HCT116 (cell line): Measurements from ENCODE around the gene RAD51D. TPM values are rescaled to one million over a fixed set of nuclear protein-coding genes. Genes with fewer than 3 reads are reported as not detected.

Experiments used
- ATAC-seq: fragments of 200-7000 bp; cut with Tn5 transposase; 2 replicates; pipeline ENCODE4 v1.9.1; 2020; ENCODE audit warnings: mild to moderate bottlenecking, moderate library complexity
- BruUV-seq: library from RNA; stranded (reverse); fragments of 400-500 nt; replicated peaks from 2 replicates; lab custom pipeline; 2021; lab: Mats Ljungman, UMichigan
- CTCF ChIA-PET: fragments of 300-600 bp; sonication (Branson Sonifier 250); formaldehyde crosslinking; loops from one replicate; lab custom pipeline; 2021; ENCODE audit warnings: antibody characterized with exemption; lab: Charles Lee
- POLR2A ChIA-PET: fragments of 300-600, 350-600 bp; sonication (Branson Sonifier 250); formaldehyde crosslinking; loops from one replicate; lab custom pipeline; 2021; ENCODE audit warnings: antibody characterized with exemption; lab: Charles Lee
- RAD21 ChIA-PET, 2 experiments: fragments of 300-600 bp; sonication (Branson Sonifier 250); formaldehyde crosslinking; loops; one replicate each; lab custom pipeline; 2023; ENCODE audit warnings: low total read pairs in 2 of 2; ENCODE audit not compliant: uncharacterized antibody in 2 of 2, unreplicated experiment in 2 of 2, low non-redundant PET in 1 of 2; lab: Charles Lee
- DNase-seq: peaks from one replicate; pipeline ENCODE4 v3.0.0-alpha.2; 2010; ENCODE audit warnings: low read depth, low spot score
- H2AFZ ChIP-seq: fragments of 200-600 bp; shearing (Covaris generic), sonication (generic); 2 replicates; pipeline ENCODE4 v1.6.1; 2017; ENCODE audit warnings: low read depth, mixed run types, mixed read lengths, antibody characterized with exemption, low read length; ENCODE audit not compliant: poor library complexity, severe bottlenecking
- H3K27ac ChIP-seq: 2 replicates; pipeline ENCODE4 v1.5.1; 2012; ENCODE audit warnings: low read depth, low read length
- H3K27me3 ChIP-seq: fragments of 200-600 bp; sonication (generic); 2 replicates; pipeline ENCODE4 v1.6.1; 2016; ENCODE audit warnings: mixed run types, low read length, mixed read lengths; ENCODE audit not compliant: insufficient read depth
- H3K36me3 ChIP-seq, 2 experiments: fragments of 200-500 bp in 1 of 2; fragments of 200-600 bp in 1 of 2; sonication (Bioruptor generic) in 1 of 2; sonication (generic) in 1 of 2; 2 replicates each; pipeline versions ENCODE4 v1.5.1 to v1.6.1; 2014 to 2016; ENCODE audit warnings: low read length in 2 of 2, inconsistent platforms in 1 of 2, mixed read lengths in 1 of 2, mixed run types in 1 of 2; ENCODE audit not compliant: insufficient read depth in 2 of 2, control insufficient read depth in 1 of 2
- H3K4me1 ChIP-seq, 2 experiments: fragments of 200-600 bp in 1 of 2; sonication (generic) in 1 of 2; 2 replicates each; pipeline versions ENCODE4 v1.5.1 to v1.6.1; 2012 to 2017; ENCODE audit warnings: low read length in 2 of 2, inconsistent platforms in 1 of 2, mild to moderate bottlenecking in 1 of 2, mixed read lengths in 1 of 2, mixed run types in 1 of 2, moderate library complexity in 1 of 2; ENCODE audit not compliant: insufficient read depth in 2 of 2, control insufficient read depth in 1 of 2
- H3K4me2 ChIP-seq: fragments of 200-600 bp; sonication (generic); 2 replicates; pipeline ENCODE4 v1.6.1; 2017; ENCODE audit warnings: mixed run types, low read length, mixed read lengths
- H3K4me3 ChIP-seq, 2 experiments: fragments of 200-600 bp in 1 of 2; sonication (generic) in 1 of 2; replicated peaks in 1 of 2; 2 replicates each; pipeline ENCODE4 v1.5.1; 2011 to 2016; ENCODE audit warnings: low read length in 2 of 2, control low read depth in 1 of 2, low read depth in 1 of 2, mild to moderate bottlenecking in 1 of 2, mixed read lengths in 1 of 2, mixed run types in 1 of 2
- H3K79me2 ChIP-seq: fragments of 200-600 bp; sonication (generic); 2 replicates; pipeline ENCODE4 v1.6.1; 2017; ENCODE audit warnings: mild to moderate bottlenecking, mixed run types, low read length, moderate library complexity, mixed read lengths; ENCODE audit not compliant: insufficient read depth
- H3K9ac ChIP-seq: fragments of 200-600 bp; sonication (generic); 2 replicates; pipeline ENCODE4 v1.6.1; 2016; ENCODE audit warnings: low read length, mixed read lengths
- H3K9me2 ChIP-seq: fragments of 200-600 bp; sonication (generic), shearing (Covaris generic); 2 replicates; pipeline ENCODE4 v1.6.1; 2017; ENCODE audit warnings: mixed run types, mild to moderate bottlenecking, moderate library complexity; ENCODE audit not compliant: insufficient read depth
- H3K9me3 ChIP-seq, 2 experiments: fragments of 200-500 bp in 1 of 2; fragments of 200-600 bp in 1 of 2; sonication (Bioruptor generic) in 1 of 2; sonication (generic) in 1 of 2; 2 replicates each; pipeline ENCODE4 v1.6.1; 2014 to 2017; ENCODE audit warnings: low read length in 2 of 2, mixed read lengths in 2 of 2, inconsistent platforms in 1 of 2, low read depth in 1 of 2, mild to moderate bottlenecking in 1 of 2, mixed run types in 1 of 2, moderate library complexity in 1 of 2; ENCODE audit not compliant: control insufficient read depth in 1 of 2, insufficient read depth in 1 of 2
- H4K20me1 ChIP-seq: fragments of 200-600 bp; sonication (generic), shearing (Covaris generic); 2 replicates; pipeline ENCODE4 v1.6.1; 2017; ENCODE audit warnings: mixed run types, mild to moderate bottlenecking, moderate library complexity; ENCODE audit not compliant: insufficient read depth
- ATF3 ChIP-seq: IDR thresholded peaks from 2 replicates; pipeline ENCODE4 v1.6.1; 2012
- CBX3 ChIP-seq: IDR thresholded peaks from 2 replicates; pipeline ENCODE4 v1.6.1; 2012; ENCODE audit warnings: low read depth
- CTCF ChIP-seq, 3 experiments: fragments of 200-600 bp in 1 of 3; sonication (generic) in 1 of 3; IDR thresholded peaks in 2 of 3; conservative IDR thresholded peaks in 1 of 3; 2 replicates each; pipeline ENCODE4 v1.5.1; 2012 to 2017; ENCODE audit warnings: low read depth in 2 of 3, low read length in 2 of 3, antibody characterized with exemption in 1 of 3, borderline replicate concordance in 1 of 3, control low read depth in 1 of 3, mild to moderate bottlenecking in 1 of 3, mixed read lengths in 1 of 3, mixed run types in 1 of 3, moderate library complexity in 1 of 3; ENCODE audit not compliant: insufficient read depth in 1 of 3
- EZH2 ChIP-seq: fragments of 200-600 bp; sonication (generic); IDR thresholded peaks from 2 replicates; pipeline ENCODE4 v1.6.1; 2017; ENCODE audit warnings: antibody characterized with exemption, mixed run types
- EZH2phosphoT487 ChIP-seq: fragments of 200-600 bp; IDR thresholded peaks from 2 replicates; pipeline ENCODE4 v1.6.1; 2018; ENCODE audit warnings: antibody characterized with exemption, borderline replicate concordance
- POLR2A ChIP-seq: IDR thresholded peaks from 2 replicates; pipeline ENCODE4 v1.7.0; 2011; ENCODE audit warnings: borderline replicate concordance; ENCODE audit not compliant: insufficient read depth, insufficient read length; ENCODE audit errors: extremely low read depth
- POLR2AphosphoS5 ChIP-seq: IDR thresholded peaks from 2 replicates; pipeline ENCODE4 v1.6.1; 2011; ENCODE audit warnings: mild to moderate bottlenecking, low read depth, low read length, moderate library complexity
- SP1 ChIP-seq: IDR thresholded peaks from 2 replicates; pipeline ENCODE4 v1.6.1; 2012; ENCODE audit warnings: low read depth
- TCF7L2 ChIP-seq: IDR thresholded peaks from 2 replicates; pipeline ENCODE4 v1.7.0; 2011; ENCODE audit warnings: borderline replicate concordance, inconsistent platforms; ENCODE audit not compliant: insufficient read depth, insufficient read length; ENCODE audit errors: extremely low read depth
- ZFX ChIP-seq: fragments of 450-650 bp; IDR thresholded peaks from 2 replicates; pipeline ENCODE4 v1.6.1; 2017
- intact Hi-C: fragments of 100-400 bp; cut with micrococcal nuclease; formaldehyde crosslinking; loops from 2 replicates; pipeline ENCODE4 v1.10.0; 2022
- total RNA-seq: library from RNA; stranded (reverse); gene quantifications from one replicate; pipeline ENCODE4 v1.2.1, GENCODE V29; 2021; ENCODE audit not compliant: unreplicated experiment
- TF ChIP-seq, protein P1 (sequence below): IDR thresholded peaks from 2 replicates; pipeline ENCODE4 v1.6.1; 2012; ENCODE audit warnings: low read depth
- TF ChIP-seq, protein P2 (sequence below): IDR thresholded peaks from 2 replicates; pipeline ENCODE4 v1.6.1; 2012

RAD51D gene
- total RNA-seq, 1 experiment from 2014 or later: 12.9 TPM

GRCh38 chr17:35063514-35064223 lies 56.0 kb downstream of the RAD51D start, which contains the start of gene RFFL (continued):
- TF ChIP-seq, protein P1, sequence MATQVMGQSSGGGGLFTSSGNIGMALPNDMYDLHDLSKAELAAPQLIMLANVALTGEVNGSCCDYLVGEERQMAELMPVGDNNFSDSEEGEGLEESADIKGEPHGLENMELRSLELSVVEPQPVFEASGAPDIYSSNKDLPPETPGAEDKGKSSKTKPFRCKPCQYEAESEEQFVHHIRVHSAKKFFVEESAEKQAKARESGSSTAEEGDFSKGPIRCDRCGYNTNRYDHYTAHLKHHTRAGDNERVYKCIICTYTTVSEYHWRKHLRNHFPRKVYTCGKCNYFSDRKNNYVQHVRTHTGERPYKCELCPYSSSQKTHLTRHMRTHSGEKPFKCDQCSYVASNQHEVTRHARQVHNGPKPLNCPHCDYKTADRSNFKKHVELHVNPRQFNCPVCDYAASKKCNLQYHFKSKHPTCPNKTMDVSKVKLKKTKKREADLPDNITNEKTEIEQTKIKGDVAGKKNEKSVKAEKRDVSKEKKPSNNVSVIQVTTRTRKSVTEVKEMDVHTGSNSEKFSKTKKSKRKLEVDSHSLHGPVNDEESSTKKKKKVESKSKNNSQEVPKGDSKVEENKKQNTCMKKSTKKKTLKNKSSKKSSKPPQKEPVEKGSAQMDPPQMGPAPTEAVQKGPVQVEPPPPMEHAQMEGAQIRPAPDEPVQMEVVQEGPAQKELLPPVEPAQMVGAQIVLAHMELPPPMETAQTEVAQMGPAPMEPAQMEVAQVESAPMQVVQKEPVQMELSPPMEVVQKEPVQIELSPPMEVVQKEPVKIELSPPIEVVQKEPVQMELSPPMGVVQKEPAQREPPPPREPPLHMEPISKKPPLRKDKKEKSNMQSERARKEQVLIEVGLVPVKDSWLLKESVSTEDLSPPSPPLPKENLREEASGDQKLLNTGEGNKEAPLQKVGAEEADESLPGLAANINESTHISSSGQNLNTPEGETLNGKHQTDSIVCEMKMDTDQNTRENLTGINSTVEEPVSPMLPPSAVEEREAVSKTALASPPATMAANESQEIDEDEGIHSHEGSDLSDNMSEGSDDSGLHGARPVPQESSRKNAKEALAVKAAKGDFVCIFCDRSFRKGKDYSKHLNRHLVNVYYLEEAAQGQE: no peak
- TF ChIP-seq ZFX: no peak; the same call in 1 of the 2 replicates
- TF ChIP-seq SP1: peak; percentile 94
- TF ChIP-seq, protein P2, sequence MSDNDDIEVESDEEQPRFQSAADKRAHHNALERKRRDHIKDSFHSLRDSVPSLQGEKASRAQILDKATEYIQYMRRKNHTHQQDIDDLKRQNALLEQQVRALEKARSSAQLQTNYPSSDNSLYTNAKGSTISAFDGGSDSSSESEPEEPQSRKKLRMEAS: peak; percentile 71
- TF ChIP-seq EZH2phosphoT487: no peak

- Histone ChIP-seq H2AFZ (no peak overlapping the region), H3K9me3 (no peaks in the 10 kb centered on the region), H3K9me2 (no peaks in the 10 kb centered on the region), H3K27me3 (no peaks in the 10 kb centered on the region), H3K4me3 (no peak overlapping the region), H3K9ac (0 out of 2 replicates have a peak overlapping the region, but pooled peaks have one; percentile 66), H3K4me1 (peaks cover 39 to 61% of the 10 kb centered on the region in 2 experiments), H3K27ac (peak overlapping the region; percentile 92; the same call in 1 of the 2 replicates), H3K79me2 (peaks cover 45% of the 10 kb centered on the region), H4K20me1 (no peaks in the 10 kb centered on the region), H3K4me2 (peak overlapping the region; percentile 73), H3K36me3 (0 out of 4 replicates have a peak, but pooled peaks cover 0 to 3% of the 10 kb centered on the region in 2 experiments)
- CTCF ChIA-PET: no interaction called here
- no TSS peak for BruUV-seq
- DNase-seq (no peak), ATAC-seq (no peak)
- RAD21 ChIA-PET: no interaction called here
- POLR2A ChIA-PET: interaction anchor here (3.0 kb wide), 1 partner anchor 19 kb away, joined by 17 read pairs; no protein-coding TSS in a partner anchor
- intact Hi-C loops: loop anchor here (2.0 kb wide), 1 partner anchor 26 kb away; no protein-coding TSS in a partner anchor
- TF ChIP-seq CBX3: no peak
- no peak for TF ChIP-seq POLR2A
- TF ChIP-seq TCF7L2: no peak
- TF ChIP-seq, protein P1: no peak
- TF ChIP-seq, protein P2: no peak
- no peak for TF ChIP-seq POLR2AphosphoS5
- no peak for TF ChIP-seq CTCF (IDR thresholded peaks at IDR 0.05 in 2 of 3, conservative IDR thresholded peaks at IDR 0.05 in 1 of 3; ENCODE audit: borderline replicate concordance in 1 of 3, insufficient read depth in 1 of 3, low read depth in 2 of 3, low read length in 2 of 3)
- TF ChIP-seq EZH2: no peak
- no peak for TF ChIP-seq ATF3
- TF ChIP-seq EZH2phosphoT487: no peak
Measured at GRCh38 chr17:35062308-35062707, 57.4 kb downstream of the RAD51D start.
